HG02763 (cell line): ENCODE measurements around the gene COL8A2.

ENCODE experiments used
- ATAC-seq: cut with Tn5 transposase; IDR thresholded peaks from one replicate; pipeline ENCODE4 v1.9.1; 2021; ENCODE audit warnings: mild to moderate bottlenecking, moderate library complexity; ENCODE audit not compliant: unreplicated experiment

Gene COL8A2

DNA sequence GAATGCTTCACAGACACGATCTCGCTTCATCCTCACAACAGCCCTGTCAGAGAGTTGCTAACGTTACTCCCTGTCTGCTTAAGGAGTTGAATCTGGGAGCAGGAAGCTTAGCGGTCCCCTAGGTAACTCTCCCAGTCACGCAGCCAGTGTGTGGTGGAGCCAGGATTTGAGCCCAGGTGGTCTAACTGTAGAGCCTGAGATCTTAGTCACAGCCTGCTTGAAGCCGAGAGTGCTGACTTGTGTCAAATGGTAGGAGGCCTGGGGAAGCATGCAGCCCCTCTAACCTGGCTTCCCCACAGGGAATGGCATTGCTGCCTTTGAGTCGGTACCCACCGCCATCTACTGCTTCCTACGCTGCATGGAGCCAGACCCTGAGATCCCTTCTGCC, 32.2 kb downstream of the COL8A2 start:
- no peak for ATAC-seq

DNA sequence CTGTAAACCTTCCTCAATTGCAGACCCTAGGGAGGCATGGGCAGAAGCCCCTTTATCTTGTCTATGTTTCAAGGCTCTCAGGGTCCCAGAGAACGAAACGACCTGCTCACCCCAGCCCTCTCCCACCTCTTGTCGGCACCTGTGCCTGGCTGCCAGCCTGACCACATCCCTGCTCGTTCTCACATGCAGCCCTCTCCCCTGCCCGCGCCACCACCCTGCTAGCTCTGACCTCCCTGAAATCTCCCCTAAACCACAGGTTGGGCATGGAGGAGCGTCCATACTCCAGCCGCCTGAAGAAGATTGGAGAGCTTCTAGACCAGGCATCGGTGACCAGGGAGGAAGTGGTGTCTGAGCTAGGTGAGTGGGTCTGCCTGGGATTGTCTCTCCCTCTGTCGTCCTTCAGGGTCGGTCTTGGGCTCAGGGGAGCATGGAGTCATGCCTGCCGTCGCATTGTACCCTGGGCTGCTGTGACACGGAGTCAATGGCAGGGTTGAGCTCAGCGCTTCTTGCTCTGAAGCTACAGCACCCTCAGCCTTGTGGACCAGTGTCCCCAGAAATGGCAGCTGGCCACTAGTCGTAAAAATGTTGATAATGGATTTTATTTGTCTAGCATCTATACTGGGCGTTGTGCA, 32.7 kb downstream of the COL8A2 start:
- ATAC-seq = no peak

DNA sequence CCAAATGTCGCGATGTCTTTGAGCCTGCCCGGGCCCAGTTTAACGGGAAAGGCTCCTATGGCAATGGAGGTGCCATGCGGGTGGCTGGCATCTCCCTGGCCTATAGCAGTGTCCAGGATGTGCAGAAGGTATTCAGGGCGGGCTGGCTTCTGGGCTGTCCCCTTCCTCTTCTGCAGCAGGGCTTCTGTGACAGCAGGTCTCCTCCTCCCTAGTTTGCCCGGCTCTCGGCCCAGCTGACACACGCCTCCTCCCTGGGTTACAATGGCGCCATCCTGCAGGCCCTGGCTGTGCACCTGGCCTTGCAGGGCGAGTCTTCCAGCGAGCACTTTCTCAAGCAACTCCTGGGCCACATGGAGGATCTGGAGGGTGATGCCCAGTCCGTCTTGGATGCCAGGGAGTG, 33.3 kb downstream of the COL8A2 start:
- ATAC-seq = no peak

DNA sequence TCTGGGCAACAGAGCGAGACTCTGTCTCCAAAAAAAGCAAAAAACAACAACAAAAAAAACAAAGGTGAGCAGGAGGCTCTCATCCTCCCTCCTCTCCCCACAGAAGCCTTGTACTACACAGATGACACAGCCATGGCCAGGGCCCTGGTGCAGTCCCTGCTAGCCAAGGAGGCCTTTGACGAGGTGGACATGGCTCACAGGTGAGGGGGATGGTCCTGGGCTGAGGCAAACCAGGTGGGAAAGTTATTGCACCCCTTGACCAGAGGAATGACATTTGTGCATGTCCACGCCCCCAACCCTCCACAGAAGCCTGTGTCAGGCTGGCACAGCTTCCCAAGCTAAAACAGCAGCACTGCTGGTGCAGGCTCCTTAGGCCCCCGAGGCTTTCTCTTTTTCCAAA, 33.9 kb downstream of the COL8A2 start:
- ATAC-seq = no peak

DNA sequence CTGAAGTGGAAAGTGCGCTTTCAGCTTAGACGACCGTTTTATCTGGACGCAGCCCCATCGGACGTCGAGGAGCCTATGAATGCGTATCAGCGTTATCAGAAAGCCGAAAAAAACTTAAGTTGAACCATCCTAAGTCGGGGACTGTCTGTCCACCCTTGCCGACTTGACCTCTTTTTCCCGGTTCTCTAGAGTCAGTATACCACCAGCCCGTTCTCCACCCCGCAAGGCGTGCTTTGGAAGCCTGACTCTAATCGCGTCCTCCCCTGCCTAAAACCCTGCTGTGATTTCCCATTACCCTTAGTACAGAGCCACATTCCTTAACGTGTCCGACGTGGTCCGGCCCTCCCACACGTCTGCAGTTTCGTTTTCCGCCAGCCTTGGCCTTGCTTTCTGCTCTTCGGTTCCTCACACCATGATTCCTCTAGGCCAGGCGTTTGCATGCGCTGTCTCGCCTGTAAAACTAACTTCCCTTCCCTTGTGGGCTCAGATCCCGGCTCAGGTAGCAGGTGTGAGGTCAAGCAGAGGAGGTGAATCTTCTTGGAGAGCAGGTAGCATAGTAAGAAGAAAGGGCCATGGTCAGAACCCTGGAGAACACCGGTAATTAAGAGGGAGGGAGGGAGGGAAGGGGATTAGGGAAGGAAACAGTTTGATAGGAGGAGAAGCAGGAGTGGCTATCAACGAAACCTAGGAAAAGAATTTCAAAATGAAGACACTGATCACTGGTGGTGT, 35.5 kb downstream of the COL8A2 start:
- no peak for ATAC-seq

DNA sequence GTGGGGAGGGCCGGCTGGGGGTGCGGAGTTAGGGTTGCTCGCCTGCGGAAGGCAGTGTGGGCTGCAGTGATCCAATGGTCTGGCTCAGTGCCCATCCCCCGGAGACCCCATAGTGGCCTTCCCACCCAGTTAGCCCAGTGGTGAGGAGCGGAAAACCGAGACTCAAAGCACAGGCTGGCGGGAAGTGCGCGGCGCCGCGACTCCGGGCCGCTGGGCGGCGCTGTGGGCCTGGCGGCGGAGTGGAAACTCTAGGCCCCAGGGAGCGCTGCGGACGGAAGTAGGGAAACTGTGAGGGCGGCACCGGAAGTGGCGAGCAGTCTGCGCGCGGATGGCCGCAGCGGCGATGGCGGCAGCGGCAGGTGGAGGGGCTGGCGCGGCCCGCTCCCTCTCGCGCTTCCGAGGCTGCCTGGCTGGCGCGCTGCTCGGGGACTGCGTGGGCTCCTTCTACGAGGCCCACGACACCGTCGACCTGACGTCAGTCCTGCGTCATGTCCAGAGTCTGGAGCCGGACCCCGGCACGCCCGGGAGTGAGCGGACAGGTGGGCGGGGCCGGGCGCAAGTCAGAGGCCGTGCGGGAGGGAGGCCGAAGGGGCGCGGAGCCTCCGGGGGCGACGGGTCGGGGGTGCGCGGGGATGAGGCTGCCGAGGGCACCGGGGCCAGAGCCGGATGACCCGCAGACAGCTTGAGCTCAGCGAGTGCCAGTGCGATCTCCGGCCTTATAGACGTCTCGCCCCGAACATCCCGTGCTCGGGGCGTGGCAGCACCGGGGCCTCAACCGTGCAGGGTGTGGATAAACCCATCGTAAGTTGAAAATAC, 36.2 kb downstream of the COL8A2 start, which contains the start of gene ADPRS:
ADPRS (plus strand) TSS at position 316 of the 816 bp plus-strand sequence; CDS start at position 329, 13 bp downstream.
- ATAC-seq = peak; percentile 74

DNA sequence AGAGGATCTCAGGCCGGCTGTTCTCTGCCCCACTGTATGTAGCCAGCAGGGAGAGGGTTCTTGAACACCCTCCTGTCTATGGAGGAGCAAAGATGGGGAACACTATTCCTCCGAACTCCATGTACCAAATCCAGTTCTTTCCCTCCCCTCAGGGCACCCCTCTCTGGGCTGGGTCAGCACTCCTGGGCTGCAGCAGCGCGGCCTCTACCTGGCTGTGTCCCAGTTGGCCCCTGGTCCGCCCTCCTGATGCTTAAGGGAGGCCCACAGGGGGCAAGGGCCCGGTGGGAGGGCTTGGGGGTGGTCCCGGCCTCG, 36.8 kb downstream of the COL8A2 start:
- ATAC-seq = peak; percentile 10

DNA sequence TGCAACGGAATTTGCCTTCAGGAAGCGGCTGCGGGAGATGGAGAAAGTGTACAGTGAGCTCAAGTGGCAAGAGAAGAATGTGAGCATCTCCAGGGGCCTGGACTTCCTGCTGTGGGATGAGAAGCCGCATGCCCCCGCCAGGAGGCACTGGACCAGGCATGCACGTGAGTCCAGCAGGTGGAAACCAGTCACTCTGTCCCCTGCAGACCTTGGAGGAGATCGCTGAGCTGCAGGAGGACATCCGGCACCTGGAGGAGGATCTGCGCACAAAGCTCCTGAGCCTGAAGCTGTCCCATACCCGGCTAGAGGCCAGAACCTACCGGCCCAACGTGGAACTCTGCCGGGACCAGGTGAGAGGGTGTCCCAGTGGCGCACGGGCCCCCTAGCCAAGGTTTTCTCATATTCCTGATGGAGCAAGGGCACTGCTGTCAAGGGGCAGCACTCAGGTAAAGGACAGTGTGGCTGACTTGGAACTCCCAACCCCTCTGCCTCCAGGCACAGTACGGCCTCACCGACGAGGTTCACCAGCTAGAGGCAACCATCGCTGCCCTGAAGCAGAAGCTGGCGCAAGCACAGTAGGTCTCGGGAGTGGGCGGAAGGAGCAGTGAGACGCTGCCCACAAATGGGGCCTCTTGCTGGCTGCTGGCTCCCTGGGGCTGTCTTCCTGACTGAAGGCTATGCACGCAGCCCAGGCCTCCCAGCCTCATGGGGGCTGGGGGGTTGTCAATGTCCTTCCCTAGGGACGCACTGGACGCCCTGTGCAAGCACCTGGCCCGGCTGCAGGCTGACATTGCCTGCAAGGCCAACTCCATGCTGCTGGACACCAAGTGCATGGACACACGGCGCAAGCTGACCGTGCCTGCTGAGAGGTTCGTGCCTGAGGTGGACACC, 37.5 kb downstream of the COL8A2 start:
- ATAC-seq = no peak

DNA sequence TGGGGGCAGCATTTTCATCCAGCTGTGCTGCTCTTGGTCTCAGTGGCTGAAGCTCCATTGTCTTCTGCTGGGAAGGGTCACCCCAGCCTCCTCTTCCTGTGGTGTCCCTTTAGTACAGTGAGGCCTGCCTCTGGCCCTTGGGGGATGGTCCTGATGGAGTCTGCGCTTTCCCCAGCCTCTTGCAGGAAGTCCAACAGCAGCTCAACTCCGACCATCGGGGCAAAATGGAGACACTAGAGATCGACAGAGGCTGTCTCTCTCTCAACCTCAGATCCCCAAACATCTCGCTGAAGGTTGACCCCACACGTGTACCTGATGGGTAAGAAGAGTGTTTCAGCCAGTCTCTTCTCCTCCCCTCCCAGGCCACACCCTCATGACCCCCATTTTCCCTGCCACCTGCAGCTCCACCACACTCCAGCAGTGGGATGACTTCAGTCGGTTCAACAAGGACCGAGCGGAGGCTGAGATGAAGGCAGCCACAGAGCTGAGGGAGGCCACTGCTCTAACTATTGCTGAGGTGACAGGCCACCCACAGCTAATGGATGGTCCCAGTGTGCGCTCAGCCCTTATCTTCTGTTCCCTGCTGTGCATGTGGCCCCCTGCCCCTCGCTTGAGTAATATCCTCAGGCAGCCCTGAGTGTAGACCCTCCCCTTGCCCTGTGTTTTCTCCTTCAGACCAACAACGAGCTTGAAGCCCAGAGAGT, 38.3 kb downstream of the COL8A2 start:
- ATAC-seq = no peak

DNA sequence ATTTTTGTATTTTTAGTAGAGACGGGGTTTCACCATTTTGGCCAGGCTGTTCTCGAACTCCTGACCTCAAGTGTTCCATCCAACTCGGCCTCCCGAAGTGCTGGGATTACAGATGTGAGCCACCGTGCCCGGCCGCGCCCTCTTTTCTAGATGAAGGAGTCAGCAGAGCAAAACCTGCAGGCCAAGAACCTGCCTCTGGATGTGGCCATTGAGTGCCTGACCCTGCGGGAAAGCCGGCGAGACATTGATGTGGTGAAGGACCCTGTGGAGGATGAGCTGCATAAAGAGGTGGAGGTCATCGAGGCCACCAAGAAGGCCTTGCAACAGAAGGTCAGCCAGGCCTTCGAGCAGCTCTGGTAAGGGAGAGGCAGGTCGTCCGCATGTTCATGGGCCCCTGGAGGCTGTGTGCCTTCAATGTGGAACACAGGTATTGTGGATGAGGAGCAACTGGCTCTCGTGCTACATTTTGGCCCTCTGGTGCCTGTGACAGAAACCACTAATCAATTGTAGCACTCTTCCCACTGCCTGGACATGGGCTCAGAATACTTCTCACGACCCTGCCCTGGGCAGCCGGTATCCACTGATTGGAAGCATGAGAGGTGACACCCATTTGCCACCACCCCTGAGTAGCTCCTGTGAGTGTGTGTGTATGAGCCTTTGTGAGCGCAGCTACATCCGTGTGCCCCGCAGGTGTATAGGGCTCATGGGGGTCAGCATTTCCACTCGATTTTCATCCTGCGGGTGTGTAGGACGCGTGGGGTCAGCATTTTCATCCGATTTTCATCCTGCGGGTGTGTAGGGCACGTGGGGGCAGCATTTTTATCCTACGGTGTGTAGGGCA, 39.1 kb downstream of the COL8A2 start:
- ATAC-seq = no peak

DNA sequence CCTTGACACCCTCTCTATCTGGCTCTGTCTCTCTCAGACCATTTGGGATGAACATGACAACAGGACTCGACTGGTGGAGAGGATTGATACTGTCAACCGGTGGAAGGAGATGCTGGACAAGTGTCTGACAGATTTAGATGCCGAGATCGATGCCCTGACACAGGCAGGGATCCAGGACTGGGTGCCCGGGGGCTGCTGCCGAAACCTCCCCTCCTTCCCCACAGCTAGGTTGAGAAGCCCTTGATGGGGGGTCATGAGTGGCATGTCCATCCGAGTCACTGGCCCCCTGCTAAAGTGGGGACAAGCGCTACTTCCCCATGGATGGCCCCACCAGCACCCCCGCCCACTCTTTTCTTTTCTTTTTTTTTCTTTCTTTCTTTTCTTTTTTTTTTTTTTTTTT, 39.9 kb downstream of the COL8A2 start:
- ATAC-seq = no peak

DNA sequence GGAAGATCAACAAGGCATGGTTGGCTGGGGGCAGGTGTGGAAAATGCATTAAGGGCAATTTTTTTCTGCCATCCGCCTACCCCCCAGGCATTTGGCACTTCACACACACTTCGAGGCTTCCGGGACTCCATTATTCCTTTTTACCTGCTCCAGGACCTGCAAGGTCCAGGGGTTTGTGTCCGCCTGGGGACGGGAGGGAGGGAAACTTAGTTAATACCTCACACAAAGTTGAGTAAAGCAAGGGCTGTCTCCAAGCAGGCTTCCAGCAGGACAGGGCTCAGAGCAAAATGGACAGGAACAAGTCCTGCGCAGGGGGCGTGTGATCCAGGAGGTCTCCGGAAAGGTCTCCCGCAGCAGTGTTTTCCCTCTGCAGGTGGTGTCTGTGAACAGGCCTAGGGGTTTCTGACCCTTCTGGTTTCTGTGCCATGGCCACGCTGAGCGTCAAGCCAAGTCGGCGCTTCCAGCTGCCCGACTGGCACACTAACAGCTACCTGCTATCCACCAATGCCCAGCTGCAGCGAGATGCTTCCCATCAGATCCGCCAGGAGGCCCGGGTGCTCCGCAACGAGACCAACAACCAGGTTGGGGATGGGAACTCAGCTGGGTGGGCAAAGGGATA, 40.4 kb downstream of the COL8A2 start:
- no peak for ATAC-seq

DNA sequence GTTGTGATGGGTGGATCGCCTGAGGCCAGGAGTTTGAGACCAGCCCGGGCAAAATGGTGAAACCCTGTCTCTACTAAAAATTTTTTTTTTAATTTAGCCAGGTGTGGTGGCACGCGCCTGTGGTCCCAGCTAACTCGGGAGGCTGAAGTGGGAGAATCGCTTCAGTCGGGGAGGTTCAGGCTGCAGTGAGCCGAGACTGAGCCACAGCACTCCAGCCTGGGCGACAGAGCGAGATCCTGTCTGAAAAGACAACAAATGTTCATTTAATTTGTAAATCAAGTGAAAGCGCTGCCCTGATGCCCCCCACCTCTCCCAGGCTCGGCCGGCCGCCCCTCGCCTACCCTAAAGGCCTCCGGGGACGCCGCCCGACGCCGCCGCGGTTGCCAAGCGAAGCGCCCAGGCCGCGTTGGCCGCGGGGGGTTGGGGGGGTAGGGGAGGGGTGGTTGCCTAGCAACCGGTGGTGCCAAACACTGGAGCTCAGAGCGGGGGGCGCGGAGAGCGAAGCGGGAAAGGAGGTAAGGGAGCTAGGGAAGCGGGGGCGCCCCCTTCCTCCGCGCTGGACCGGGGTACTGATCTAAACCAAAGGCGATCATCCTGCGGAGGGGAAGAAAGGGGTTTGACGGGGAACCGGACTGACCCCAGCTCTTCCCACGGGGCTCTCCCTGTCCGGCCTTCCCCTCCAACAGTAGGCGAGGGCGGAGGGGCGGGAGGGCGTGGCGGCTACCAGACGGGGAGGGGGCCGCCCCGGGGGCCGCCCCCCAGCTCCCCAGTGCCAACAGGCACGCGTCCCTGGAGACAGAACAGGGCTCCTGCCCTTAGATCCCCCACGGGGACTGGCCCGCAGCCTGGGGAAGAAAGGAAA, 41.2 kb downstream of the COL8A2 start, which contains the start of gene TEKT2:
TEKT2 (plus strand) TSS at position 460 of the 862 bp plus-strand sequence. CDS start 828 bp downstream, outside the sequence.
- no peak for ATAC-seq

DNA sequence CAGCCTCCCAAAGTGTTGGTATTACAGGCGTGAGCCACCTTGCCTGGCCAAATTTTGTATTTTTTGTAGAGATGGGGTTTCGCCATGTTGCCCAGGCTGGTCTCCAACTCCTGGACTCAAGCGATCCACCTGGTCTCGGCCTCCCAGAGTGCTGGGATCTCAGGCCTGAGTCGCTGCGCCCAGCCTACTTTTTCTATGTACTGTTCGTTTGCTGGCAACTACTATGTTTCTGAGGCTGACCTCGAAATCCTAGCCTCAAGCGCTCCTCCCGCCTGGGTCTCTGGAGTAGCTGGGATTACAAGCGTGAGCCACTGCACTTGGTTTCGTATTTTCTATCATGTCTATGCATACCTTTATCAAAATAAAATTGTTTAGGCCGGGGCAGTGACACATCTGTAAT, 41.8 kb downstream of the COL8A2 start:
- no peak for ATAC-seq

DNA sequence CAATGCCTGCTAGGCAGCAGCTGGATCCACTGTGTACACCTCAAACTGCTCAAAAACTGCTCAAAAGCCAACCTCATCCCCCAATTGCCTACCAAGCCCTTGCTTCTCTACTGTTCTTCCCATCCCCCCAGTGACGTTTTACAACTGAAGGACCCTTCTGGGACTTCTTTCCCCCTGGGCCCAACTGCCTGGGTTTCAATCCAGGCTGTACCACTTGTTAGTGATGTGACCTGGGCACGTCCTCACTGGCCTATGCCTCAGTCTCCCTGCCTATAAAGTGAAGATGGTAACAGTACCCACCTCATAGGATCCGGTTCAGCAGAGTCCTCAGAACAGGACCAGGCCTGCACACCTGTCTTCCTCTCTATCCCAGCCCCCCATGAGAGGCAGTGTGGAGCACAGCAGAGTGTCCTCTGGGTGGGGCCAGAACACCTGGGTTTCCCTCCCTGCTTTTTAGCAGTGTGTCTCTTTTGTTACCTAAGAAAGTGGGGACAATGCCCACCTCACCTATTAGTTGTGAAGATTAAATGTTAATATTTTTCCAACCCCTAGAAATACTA, 43.0 kb downstream of the COL8A2 start:
- ATAC-seq = no peak

DNA sequence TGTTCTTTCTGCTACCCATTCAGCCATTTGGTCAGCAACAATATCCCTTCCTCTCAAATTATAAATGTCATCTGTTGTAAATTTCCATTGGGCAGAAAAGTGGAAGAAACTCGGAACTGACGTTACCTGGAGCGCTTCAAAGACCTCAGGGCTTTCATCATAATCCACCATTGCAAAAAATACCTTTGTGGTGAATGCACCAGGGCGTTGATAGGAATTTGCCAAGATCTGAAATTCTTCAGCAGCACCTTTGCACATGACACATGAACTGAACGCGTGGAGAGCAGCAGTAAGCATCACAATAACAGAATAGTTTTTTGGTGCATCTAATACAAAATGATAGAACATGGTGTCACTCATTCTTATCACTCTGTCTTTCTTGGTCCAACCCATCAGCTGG, 44.2 kb downstream of the COL8A2 start:
- no peak for ATAC-seq

DNA sequence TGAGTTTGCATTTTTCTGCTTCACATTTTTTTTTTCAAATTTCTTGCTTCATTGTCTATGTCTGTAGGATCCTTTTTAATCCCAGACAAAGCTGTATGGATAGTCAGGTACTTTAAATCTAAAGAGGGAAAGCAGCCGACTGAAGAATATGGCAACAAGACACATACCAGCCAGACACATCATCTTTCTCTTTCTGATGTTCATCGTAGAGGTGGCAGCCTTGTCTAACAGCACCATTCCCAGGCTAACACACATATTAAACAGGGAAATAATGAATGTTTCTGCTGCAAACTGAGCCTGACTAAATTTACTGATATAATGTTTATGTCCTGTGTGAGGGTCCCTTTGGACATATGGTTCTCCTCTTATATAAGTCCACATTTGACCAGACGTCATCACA, 44.8 kb downstream of the COL8A2 start:
- no peak for ATAC-seq
